ENCODE results near the gene CCDC170.

CCDC170 gene

DNA sequence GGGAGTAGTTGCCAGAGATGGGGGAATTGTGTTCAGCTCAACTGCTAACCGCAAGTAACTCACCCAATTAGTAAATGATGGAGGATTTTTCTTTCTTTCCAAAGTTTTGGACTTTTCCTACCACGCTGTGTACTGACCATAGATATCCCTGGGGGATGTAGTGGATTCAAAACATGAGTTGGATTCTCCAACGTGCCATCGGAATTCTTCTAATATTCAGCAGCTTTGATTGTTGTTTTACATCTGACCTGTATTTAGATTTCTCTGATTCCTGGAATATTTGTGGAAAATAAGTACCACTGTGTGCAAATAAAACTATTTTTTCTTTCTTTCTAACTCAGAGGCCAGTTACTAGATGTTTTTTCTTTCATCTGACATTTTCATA lies 1.1 kb downstream of the CCDC170 start:
- no peaks in the 10 kb centered on the region for H4K20me1 ChIP-seq (ENCODE audit: insufficient read depth, low read length)
- no peaks in the 10 kb centered on the region for H3K4me1 ChIP-seq (ENCODE audit: insufficient read depth, low read length)
- H2AFZ ChIP-seq (ENCODE audit: low read depth, low read length): no peak overlapping the region
- no peaks in the 10 kb centered on the region for H3K27me3 ChIP-seq (ENCODE audit: insufficient read depth, low read length, poor library complexity)
- no peak overlapping the region for H3K9ac ChIP-seq (ENCODE audit: low read depth, low read length)
- no peaks in the 10 kb centered on the region for H3K36me3 ChIP-seq (ENCODE audit: insufficient read depth, low read length)
- no peak overlapping the region for H3K4me2 ChIP-seq (ENCODE audit: insufficient read depth, low read length)
- ATAC-seq (ENCODE audit: insufficient read depth, low read depth) (no peak), DNase-seq (no peak)
- no peaks in the 10 kb centered on the region for H3K79me2 ChIP-seq (ENCODE audit: insufficient read depth, low read length)
- H3K27ac ChIP-seq (ENCODE audit: low read length): no peak overlapping the region
- H3K4me3 ChIP-seq (ENCODE audit: low read depth in 1 of 2, low read length in 2 of 2): no peak overlapping the region
- TF ChIP-seq, protein P1, sequence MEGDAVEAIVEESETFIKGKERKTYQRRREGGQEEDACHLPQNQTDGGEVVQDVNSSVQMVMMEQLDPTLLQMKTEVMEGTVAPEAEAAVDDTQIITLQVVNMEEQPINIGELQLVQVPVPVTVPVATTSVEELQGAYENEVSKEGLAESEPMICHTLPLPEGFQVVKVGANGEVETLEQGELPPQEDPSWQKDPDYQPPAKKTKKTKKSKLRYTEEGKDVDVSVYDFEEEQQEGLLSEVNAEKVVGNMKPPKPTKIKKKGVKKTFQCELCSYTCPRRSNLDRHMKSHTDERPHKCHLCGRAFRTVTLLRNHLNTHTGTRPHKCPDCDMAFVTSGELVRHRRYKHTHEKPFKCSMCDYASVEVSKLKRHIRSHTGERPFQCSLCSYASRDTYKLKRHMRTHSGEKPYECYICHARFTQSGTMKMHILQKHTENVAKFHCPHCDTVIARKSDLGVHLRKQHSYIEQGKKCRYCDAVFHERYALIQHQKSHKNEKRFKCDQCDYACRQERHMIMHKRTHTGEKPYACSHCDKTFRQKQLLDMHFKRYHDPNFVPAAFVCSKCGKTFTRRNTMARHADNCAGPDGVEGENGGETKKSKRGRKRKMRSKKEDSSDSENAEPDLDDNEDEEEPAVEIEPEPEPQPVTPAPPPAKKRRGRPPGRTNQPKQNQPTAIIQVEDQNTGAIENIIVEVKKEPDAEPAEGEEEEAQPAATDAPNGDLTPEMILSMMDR (IDR thresholded peaks at IDR 0.05; ENCODE audit: borderline replicate concordance, extremely low read depth, low read length, poor library complexity, severe bottlenecking): no peak
- no peak for TF ChIP-seq EZH2 (IDR thresholded peaks at IDR 0.05; ENCODE audit: borderline replicate concordance, low read depth, low read length, severe bottlenecking)
- H3K9me3 ChIP-seq (ENCODE audit: insufficient read depth, low read length, severe bottlenecking): no peaks in the 10 kb centered on the region

DNA sequence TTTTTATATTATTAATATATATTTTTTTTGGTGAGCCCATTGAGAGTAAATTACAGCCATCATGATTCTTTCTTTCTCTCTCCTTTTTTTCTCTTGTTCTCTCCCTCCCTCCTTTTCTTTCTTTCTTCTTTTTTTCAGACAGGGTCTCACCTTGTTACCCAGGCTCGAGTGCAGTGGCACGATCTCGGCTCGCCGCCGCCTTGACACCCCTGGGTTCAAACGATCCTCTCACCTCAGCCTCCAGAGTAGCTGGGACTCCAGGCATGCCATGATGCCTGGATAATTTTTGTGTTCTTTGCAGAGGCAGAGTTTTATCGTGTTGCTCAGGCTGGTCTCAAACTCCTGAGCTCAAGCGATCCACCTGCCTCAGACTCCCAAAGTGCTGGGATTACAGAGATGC lies 1.6 kb downstream of the CCDC170 start:
- H3K36me3 ChIP-seq (ENCODE audit: insufficient read depth, low read length): no peaks in the 10 kb centered on the region
- H2AFZ ChIP-seq (ENCODE audit: low read depth, low read length): no peak overlapping the region
- no peaks in the 10 kb centered on the region for H3K9me3 ChIP-seq (ENCODE audit: insufficient read depth, low read length, severe bottlenecking)
- H3K4me2 ChIP-seq (ENCODE audit: insufficient read depth, low read length): no peak overlapping the region
- DNase-seq: no peak
- H4K20me1 ChIP-seq (ENCODE audit: insufficient read depth, low read length): no peaks in the 10 kb centered on the region
- H3K9ac ChIP-seq (ENCODE audit: low read depth, low read length): no peak overlapping the region
- TF ChIP-seq, protein P1 (IDR thresholded peaks at IDR 0.05; ENCODE audit: borderline replicate concordance, extremely low read depth, low read length, poor library complexity, severe bottlenecking): no peak
- TF ChIP-seq EZH2 (IDR thresholded peaks at IDR 0.05; ENCODE audit: borderline replicate concordance, low read depth, low read length, severe bottlenecking): no peak
- H3K27me3 ChIP-seq (ENCODE audit: insufficient read depth, low read length, poor library complexity): no peaks in the 10 kb centered on the region
- no peak overlapping the region for H3K27ac ChIP-seq (ENCODE audit: low read length)
- ATAC-seq (ENCODE audit: insufficient read depth, low read depth): no peak
- H3K4me1 ChIP-seq (ENCODE audit: insufficient read depth, low read length): no peaks in the 10 kb centered on the region
- H3K4me3 ChIP-seq (ENCODE audit: low read depth in 1 of 2, low read length in 2 of 2): no peak overlapping the region
- H3K79me2 ChIP-seq (ENCODE audit: insufficient read depth, low read length): no peaks in the 10 kb centered on the region

DNA sequence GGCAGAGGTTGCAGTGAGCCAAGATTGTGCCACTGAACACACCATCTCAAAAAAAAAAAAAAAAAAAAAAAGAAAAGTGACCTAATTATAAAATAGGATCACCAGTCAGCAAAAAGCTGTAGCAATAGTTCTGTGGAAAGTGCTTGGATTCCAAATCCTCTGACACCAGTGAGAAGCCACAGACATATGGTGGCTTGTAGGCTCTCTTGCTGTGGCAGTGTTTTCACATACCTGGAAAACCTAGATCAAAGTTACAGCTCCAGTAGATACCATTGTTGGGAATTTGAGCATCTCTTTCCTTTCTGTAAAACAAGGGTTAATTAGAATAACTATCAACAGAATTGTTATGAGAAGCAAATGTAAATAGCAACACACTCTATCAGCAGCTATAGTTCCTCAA lies 4.1 kb downstream of the CCDC170 start:
- Histone ChIP-seq H3K27me3 (ENCODE audit: insufficient read depth, low read length, poor library complexity) (no peaks in the 10 kb centered on the region), H2AFZ (ENCODE audit: low read depth, low read length) (no peak overlapping the region), H3K4me3 (ENCODE audit: low read depth in 1 of 2, low read length in 2 of 2) (no peak overlapping the region), H3K36me3 (ENCODE audit: insufficient read depth, low read length) (no peaks in the 10 kb centered on the region), H3K27ac (ENCODE audit: low read length) (no peak overlapping the region), H4K20me1 (ENCODE audit: insufficient read depth, low read length) (no peaks in the 10 kb centered on the region), H3K4me1 (ENCODE audit: insufficient read depth, low read length) (no peaks in the 10 kb centered on the region), H3K9me3 (ENCODE audit: insufficient read depth, low read length, severe bottlenecking) (no peaks in the 10 kb centered on the region), H3K9ac (ENCODE audit: low read depth, low read length) (no peak overlapping the region), H3K79me2 (ENCODE audit: insufficient read depth, low read length) (no peaks in the 10 kb centered on the region), H3K4me2 (ENCODE audit: insufficient read depth, low read length) (no peak overlapping the region)
- ATAC-seq (ENCODE audit: insufficient read depth, low read depth): no peak
- TF ChIP-seq, protein P1 (IDR thresholded peaks at IDR 0.05; ENCODE audit: borderline replicate concordance, extremely low read depth, low read length, poor library complexity, severe bottlenecking): no peak
- TF ChIP-seq EZH2 (IDR thresholded peaks at IDR 0.05; ENCODE audit: borderline replicate concordance, low read depth, low read length, severe bottlenecking): no peak
- DNase-seq: no peak

DNA sequence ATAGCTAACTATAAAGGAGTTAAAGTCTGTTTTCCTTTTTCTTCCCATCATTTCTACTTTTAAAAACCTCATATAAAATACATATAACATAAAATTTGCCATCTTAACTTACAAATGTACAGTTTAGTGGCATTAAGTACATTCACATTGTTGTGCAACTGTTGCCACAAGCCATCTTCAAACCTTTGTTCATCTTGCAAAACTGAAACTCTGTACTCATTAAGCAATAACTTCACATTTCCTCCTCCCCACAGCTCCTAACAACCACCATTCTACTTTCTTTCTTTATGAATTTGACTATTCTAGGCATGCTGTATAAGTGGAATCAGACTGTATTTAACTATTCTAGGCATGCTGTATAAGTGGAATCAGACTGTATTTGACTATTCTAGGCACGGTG lies 4.5 kb downstream of the CCDC170 start:
- ATAC-seq (ENCODE audit: insufficient read depth, low read depth) (no peak), DNase-seq (no peak)
- Histone ChIP-seq H2AFZ (ENCODE audit: low read depth, low read length) (no peak overlapping the region), H4K20me1 (ENCODE audit: insufficient read depth, low read length) (no peaks in the 10 kb centered on the region), H3K4me1 (ENCODE audit: insufficient read depth, low read length) (no peaks in the 10 kb centered on the region), H3K36me3 (ENCODE audit: insufficient read depth, low read length) (no peaks in the 10 kb centered on the region), H3K27me3 (ENCODE audit: insufficient read depth, low read length, poor library complexity) (no peaks in the 10 kb centered on the region), H3K79me2 (ENCODE audit: insufficient read depth, low read length) (no peaks in the 10 kb centered on the region), H3K9me3 (ENCODE audit: insufficient read depth, low read length, severe bottlenecking) (no peaks in the 10 kb centered on the region), H3K4me3 (ENCODE audit: low read depth in 1 of 2, low read length in 2 of 2) (no peak overlapping the region), H3K27ac (ENCODE audit: low read length) (no peak overlapping the region), H3K4me2 (ENCODE audit: insufficient read depth, low read length) (no peak overlapping the region), H3K9ac (ENCODE audit: low read depth, low read length) (no peak overlapping the region)
- no peak for TF ChIP-seq EZH2 (IDR thresholded peaks at IDR 0.05; ENCODE audit: borderline replicate concordance, low read depth, low read length, severe bottlenecking)
- TF ChIP-seq, protein P1 (IDR thresholded peaks at IDR 0.05; ENCODE audit: borderline replicate concordance, extremely low read depth, low read length, poor library complexity, severe bottlenecking): no peak
